Liver (tissue), 3 donors: ENCODE data around the gene ABLIM3.

ENCODE experiments used
- EGR1 ChIP-seq, 2 donors: IDR thresholded peaks; 2 replicates each; pipeline ENCODE4 v1.6.1; 2016 to 2018; ENCODE audit warnings: antibody characterized with exemption in 2 of 2, low read depth in 2 of 2
- FOXA2 ChIP-seq: IDR thresholded peaks from 2 replicates; pipeline ENCODE4 v1.6.1; 2016; ENCODE audit warnings: antibody characterized with exemption
- HNF4A ChIP-seq, 2 donors: conservative IDR thresholded peaks; 2 replicates each; pipeline ENCODE4 v1.6.1; 2016; ENCODE audit warnings: antibody characterized with exemption in 2 of 2, mild to moderate bottlenecking in 2 of 2
- JUND ChIP-seq, 2 donors: IDR thresholded peaks; 2 replicates each; pipeline ENCODE4 v1.6.1; 2016; ENCODE audit warnings: antibody characterized with exemption in 2 of 2
- RAD21 ChIP-seq, 2 donors: IDR thresholded peaks; 2 replicates each; pipeline ENCODE4 v1.6.1; 2016; ENCODE audit warnings: antibody characterized with exemption in 2 of 2, mild to moderate bottlenecking in 2 of 2
- RXRA ChIP-seq, 2 donors: IDR thresholded peaks; 2 replicates each; pipeline ENCODE4 v1.6.1; 2017 to 2018; ENCODE audit warnings: antibody characterized with exemption in 2 of 2, mild to moderate bottlenecking in 1 of 2
- SP1 ChIP-seq: IDR thresholded peaks from 2 replicates; pipeline ENCODE4 v1.6.1; 2018; ENCODE audit warnings: antibody characterized with exemption, mild to moderate bottlenecking
- TAF1 ChIP-seq: conservative IDR thresholded peaks from 2 replicates; pipeline ENCODE4 v1.6.1; 2016; ENCODE audit warnings: antibody characterized with exemption, mild to moderate bottlenecking
- YY1 ChIP-seq: IDR thresholded peaks from 2 replicates; pipeline ENCODE4 v1.6.1; 2016; ENCODE audit warnings: antibody characterized with exemption, mild to moderate bottlenecking
- TF ChIP-seq, protein P1 (sequence below): fragments of 150-350 bp; IDR thresholded peaks from 2 replicates; pipeline ENCODE4 v1.5.1; 2017; ENCODE audit warnings: improper control_type of control experiment, low read depth, low read length; ENCODE audit not compliant: missing input control
- TF ChIP-seq, protein P2 (sequence below): IDR thresholded peaks from 2 replicates; pipeline ENCODE4 v1.6.1; 2016; ENCODE audit warnings: antibody characterized with exemption, mild to moderate bottlenecking
- TF ChIP-seq, protein P3 (sequence below): IDR thresholded peaks from 2 replicates; pipeline ENCODE4 v1.6.1; 2016; ENCODE audit warnings: antibody characterized with exemption
- TF ChIP-seq, protein P4 (sequence below): IDR thresholded peaks from 2 replicates; pipeline ENCODE4 v1.6.1; 2016; ENCODE audit warnings: antibody characterized with exemption
- TF ChIP-seq, protein P5 (sequence below): IDR thresholded peaks from 2 replicates; pipeline ENCODE4 v1.6.1; 2016; ENCODE audit warnings: antibody characterized with exemption
- donor health status: healthy.
- donor health status: healthy.

DNA sequence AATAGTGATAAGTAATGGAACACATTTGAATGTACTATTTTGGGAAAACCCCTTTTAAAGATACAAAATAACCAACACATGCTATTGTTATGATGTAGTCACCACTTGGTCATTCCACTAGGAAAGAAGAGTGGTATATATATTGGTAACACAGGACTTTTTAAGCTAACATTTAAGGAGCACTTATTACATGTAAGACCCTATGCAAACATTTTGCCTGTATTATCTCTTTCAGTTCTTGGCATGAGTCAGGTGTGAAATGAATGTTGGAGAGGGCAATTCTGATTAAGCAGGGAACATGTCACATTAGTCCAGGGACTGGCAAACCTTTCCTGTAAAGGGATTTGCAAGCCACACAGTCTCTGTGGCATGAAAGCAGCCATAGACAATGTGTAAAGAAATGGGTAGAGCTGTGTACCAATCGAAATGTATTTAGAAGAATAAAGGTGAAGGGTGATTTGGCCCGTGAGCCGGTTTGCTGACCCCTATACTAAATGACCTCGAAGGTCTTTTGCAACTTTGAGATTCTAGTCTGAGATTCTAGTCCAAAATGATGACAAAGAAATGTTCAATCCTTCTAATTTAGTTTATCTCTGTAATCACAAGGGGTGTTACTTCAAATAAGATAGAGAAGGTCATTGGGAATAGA, 15.3 kb downstream of the ABLIM3 start:
- TF ChIP-seq, protein P1, sequence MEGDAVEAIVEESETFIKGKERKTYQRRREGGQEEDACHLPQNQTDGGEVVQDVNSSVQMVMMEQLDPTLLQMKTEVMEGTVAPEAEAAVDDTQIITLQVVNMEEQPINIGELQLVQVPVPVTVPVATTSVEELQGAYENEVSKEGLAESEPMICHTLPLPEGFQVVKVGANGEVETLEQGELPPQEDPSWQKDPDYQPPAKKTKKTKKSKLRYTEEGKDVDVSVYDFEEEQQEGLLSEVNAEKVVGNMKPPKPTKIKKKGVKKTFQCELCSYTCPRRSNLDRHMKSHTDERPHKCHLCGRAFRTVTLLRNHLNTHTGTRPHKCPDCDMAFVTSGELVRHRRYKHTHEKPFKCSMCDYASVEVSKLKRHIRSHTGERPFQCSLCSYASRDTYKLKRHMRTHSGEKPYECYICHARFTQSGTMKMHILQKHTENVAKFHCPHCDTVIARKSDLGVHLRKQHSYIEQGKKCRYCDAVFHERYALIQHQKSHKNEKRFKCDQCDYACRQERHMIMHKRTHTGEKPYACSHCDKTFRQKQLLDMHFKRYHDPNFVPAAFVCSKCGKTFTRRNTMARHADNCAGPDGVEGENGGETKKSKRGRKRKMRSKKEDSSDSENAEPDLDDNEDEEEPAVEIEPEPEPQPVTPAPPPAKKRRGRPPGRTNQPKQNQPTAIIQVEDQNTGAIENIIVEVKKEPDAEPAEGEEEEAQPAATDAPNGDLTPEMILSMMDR: no peak
- no peak for TF ChIP-seq RAD21 (IDR thresholded peaks at IDR 0.05)
- TF ChIP-seq EGR1 (IDR thresholded peaks at IDR 0.05; ENCODE audit: low read depth in 2 of 2): no peak
- peak; percentile 24 to 35 for TF ChIP-seq HNF4A (conservative IDR thresholded peaks at IDR 0.05)
- TF ChIP-seq SP1: peak; percentile 55
- TF ChIP-seq FOXA2: no peak
- TF ChIP-seq, protein P2, sequence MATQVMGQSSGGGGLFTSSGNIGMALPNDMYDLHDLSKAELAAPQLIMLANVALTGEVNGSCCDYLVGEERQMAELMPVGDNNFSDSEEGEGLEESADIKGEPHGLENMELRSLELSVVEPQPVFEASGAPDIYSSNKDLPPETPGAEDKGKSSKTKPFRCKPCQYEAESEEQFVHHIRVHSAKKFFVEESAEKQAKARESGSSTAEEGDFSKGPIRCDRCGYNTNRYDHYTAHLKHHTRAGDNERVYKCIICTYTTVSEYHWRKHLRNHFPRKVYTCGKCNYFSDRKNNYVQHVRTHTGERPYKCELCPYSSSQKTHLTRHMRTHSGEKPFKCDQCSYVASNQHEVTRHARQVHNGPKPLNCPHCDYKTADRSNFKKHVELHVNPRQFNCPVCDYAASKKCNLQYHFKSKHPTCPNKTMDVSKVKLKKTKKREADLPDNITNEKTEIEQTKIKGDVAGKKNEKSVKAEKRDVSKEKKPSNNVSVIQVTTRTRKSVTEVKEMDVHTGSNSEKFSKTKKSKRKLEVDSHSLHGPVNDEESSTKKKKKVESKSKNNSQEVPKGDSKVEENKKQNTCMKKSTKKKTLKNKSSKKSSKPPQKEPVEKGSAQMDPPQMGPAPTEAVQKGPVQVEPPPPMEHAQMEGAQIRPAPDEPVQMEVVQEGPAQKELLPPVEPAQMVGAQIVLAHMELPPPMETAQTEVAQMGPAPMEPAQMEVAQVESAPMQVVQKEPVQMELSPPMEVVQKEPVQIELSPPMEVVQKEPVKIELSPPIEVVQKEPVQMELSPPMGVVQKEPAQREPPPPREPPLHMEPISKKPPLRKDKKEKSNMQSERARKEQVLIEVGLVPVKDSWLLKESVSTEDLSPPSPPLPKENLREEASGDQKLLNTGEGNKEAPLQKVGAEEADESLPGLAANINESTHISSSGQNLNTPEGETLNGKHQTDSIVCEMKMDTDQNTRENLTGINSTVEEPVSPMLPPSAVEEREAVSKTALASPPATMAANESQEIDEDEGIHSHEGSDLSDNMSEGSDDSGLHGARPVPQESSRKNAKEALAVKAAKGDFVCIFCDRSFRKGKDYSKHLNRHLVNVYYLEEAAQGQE: no peak
- no peak for TF ChIP-seq YY1
- TF ChIP-seq TAF1: no peak
- TF ChIP-seq, protein P3, sequence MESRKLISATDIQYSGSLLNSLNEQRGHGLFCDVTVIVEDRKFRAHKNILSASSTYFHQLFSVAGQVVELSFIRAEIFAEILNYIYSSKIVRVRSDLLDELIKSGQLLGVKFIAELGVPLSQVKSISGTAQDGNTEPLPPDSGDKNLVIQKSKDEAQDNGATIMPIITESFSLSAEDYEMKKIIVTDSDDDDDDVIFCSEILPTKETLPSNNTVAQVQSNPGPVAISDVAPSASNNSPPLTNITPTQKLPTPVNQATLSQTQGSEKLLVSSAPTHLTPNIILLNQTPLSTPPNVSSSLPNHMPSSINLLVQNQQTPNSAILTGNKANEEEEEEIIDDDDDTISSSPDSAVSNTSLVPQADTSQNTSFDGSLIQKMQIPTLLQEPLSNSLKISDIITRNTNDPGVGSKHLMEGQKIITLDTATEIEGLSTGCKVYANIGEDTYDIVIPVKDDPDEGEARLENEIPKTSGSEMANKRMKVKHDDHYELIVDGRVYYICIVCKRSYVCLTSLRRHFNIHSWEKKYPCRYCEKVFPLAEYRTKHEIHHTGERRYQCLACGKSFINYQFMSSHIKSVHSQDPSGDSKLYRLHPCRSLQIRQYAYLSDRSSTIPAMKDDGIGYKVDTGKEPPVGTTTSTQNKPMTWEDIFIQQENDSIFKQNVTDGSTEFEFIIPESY: no peak
- TF ChIP-seq, protein P4, sequence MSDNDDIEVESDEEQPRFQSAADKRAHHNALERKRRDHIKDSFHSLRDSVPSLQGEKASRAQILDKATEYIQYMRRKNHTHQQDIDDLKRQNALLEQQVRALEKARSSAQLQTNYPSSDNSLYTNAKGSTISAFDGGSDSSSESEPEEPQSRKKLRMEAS: no peak
- no peak for TF ChIP-seq JUND (IDR thresholded peaks at IDR 0.05)
- peak; percentile 47 to 68 for TF ChIP-seq RXRA (IDR thresholded peaks at IDR 0.05)
- TF ChIP-seq, protein P5, sequence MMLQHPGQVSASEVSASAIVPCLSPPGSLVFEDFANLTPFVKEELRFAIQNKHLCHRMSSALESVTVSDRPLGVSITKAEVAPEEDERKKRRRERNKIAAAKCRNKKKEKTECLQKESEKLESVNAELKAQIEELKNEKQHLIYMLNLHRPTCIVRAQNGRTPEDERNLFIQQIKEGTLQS: no peak
